Stimulated activated naive CD8-positive, alpha-beta T cell treated with anti-CD3 and anti-CD28 coated beads, Interleukin-15, Interleukin-2, amounts not matched to agents 100 ng/mL and 50 ng/mL, for 24 hours (primary cell): ENCODE data around the gene MEOX1.
"Not testable (repeated sequence)": the region's sequence is repeated elsewhere in the genome, so short reads cannot be mapped to it uniquely, and the experiment has no call there.

Experiments
- H3K27ac Mint-ChIP-seq: one replicate; pipeline ENCODE4 v1.8.0; 2021; ENCODE audit warnings: mild to moderate bottlenecking, mixed read lengths
- H3K27me3 Mint-ChIP-seq: one replicate; pipeline ENCODE4 v1.8.0; 2021; ENCODE audit warnings: mixed read lengths
- H3K36me3 Mint-ChIP-seq: one replicate; pipeline ENCODE4 v1.8.0; 2021; ENCODE audit warnings: low read depth, mixed read lengths
- H3K4me1 Mint-ChIP-seq: one replicate; pipeline ENCODE4 v1.8.0; 2021; ENCODE audit warnings: low read depth, mixed read lengths
- H3K4me3 Mint-ChIP-seq: one replicate; pipeline ENCODE4 v1.8.0; 2021; ENCODE audit warnings: mild to moderate bottlenecking, mixed read lengths
- H3K9me3 Mint-ChIP-seq: one replicate; pipeline ENCODE4 v1.8.0; 2021; ENCODE audit warnings: mixed read lengths

Gene MEOX1

GRCh38 chr17:43604549-43604948, 57.2 kb downstream of the MEOX1 start:
- Mint-ChIP-seq H3K4me3 (no peak overlapping the region), H3K27ac (no peak overlapping the region), H3K27me3 (peaks cover 3% of the 10 kb centered on the region), H3K36me3 (no peaks in the 10 kb centered on the region), H3K9me3 (no peaks in the 10 kb centered on the region), H3K4me1 (peaks cover 10% of the 10 kb centered on the region)

GRCh38 chr17:43603321-43603720, 58.4 kb downstream of the MEOX1 start:
- peaks cover 3% of the 10 kb centered on the region for H3K27me3 Mint-ChIP-seq
- no peaks in the 10 kb centered on the region for H3K36me3 Mint-ChIP-seq
- no peak overlapping the region for H3K4me3 Mint-ChIP-seq
- H3K27ac Mint-ChIP-seq, result no peak overlapping the region
- H3K9me3 Mint-ChIP-seq, result no peaks in the 10 kb centered on the region
- peaks cover 3% of the 10 kb centered on the region for H3K4me1 Mint-ChIP-seq

- not testable (repeated sequence) for H3K27ac Mint-ChIP-seq, H3K4me1 Mint-ChIP-seq, H3K9me3 Mint-ChIP-seq, H3K4me3 Mint-ChIP-seq, H3K36me3 Mint-ChIP-seq, H3K27me3 Mint-ChIP-seq
Observed at GRCh38 chr17:43602556-43602955, 59.2 kb downstream of the MEOX1 start.

- Mint-ChIP-seq H3K9me3 (no peaks in the 10 kb centered on the region), H3K36me3 (no peaks in the 10 kb centered on the region), H3K27me3 (peaks cover 3% of the 10 kb centered on the region), H3K4me3 (no peak overlapping the region), H3K4me1 (no peaks in the 10 kb centered on the region), H3K27ac (no peak overlapping the region)
Observed at GRCh38 chr17:43601280-43602039, 60.3 kb downstream of the MEOX1 start.

GRCh38 chr17:43599835-43600234, 61.9 kb downstream of the MEOX1 start:
- no peaks in the 10 kb centered on the region for H3K4me1 Mint-ChIP-seq
- H3K27me3 Mint-ChIP-seq, result peaks cover 8% of the 10 kb centered on the region
- no peak overlapping the region for H3K4me3 Mint-ChIP-seq
- no peaks in the 10 kb centered on the region for H3K36me3 Mint-ChIP-seq
- no peaks in the 10 kb centered on the region for H3K9me3 Mint-ChIP-seq
- no peak overlapping the region for H3K27ac Mint-ChIP-seq

GRCh38 chr17:43599046-43599395, 62.7 kb downstream of the MEOX1 start:
- no peak overlapping the region for H3K4me3 Mint-ChIP-seq
- H3K27me3 Mint-ChIP-seq, result peaks cover 8% of the 10 kb centered on the region
- no peaks in the 10 kb centered on the region for H3K4me1 Mint-ChIP-seq
- no peaks in the 10 kb centered on the region for H3K9me3 Mint-ChIP-seq
- no peak overlapping the region for H3K27ac Mint-ChIP-seq
- no peaks in the 10 kb centered on the region for H3K36me3 Mint-ChIP-seq

GRCh38 chr17:43598357-43599045, 63.2 kb downstream of the MEOX1 start:
- H3K27me3 Mint-ChIP-seq, result peaks cover 8% of the 10 kb centered on the region
- H3K4me3 Mint-ChIP-seq, result no peak overlapping the region
- no peaks in the 10 kb centered on the region for H3K36me3 Mint-ChIP-seq
- no peaks in the 10 kb centered on the region for H3K4me1 Mint-ChIP-seq
- H3K9me3 Mint-ChIP-seq, result no peaks in the 10 kb centered on the region
- no peak overlapping the region for H3K27ac Mint-ChIP-seq

GRCh38 chr17:43597624-43598356, 63.9 kb downstream of the MEOX1 start:
- Mint-ChIP-seq H3K36me3 (no peaks in the 10 kb centered on the region), H3K27ac (no peak overlapping the region), H3K9me3 (no peaks in the 10 kb centered on the region), H3K4me3 (no peak overlapping the region), H3K4me1 (no peaks in the 10 kb centered on the region), H3K27me3 (peaks cover 8% of the 10 kb centered on the region)

- H3K36me3 Mint-ChIP-seq, result no peaks in the 10 kb centered on the region
- H3K27me3 Mint-ChIP-seq, result peaks cover 6% of the 10 kb centered on the region
- no peak overlapping the region for H3K27ac Mint-ChIP-seq
- no peaks in the 10 kb centered on the region for H3K9me3 Mint-ChIP-seq
- H3K4me3 Mint-ChIP-seq, result no peak overlapping the region
- H3K4me1 Mint-ChIP-seq, result no peaks in the 10 kb centered on the region
Observed at GRCh38 chr17:43595466-43595865, 66.3 kb downstream of the MEOX1 start.

GRCh38 chr17:43591779-43592562, 69.8 kb downstream of the MEOX1 start:
- Mint-ChIP-seq H3K4me1 (no peaks in the 10 kb centered on the region), H3K9me3 (no peaks in the 10 kb centered on the region), H3K27me3 (peaks cover 6% of the 10 kb centered on the region), H3K4me3 (no peak overlapping the region), H3K36me3 (no peaks in the 10 kb centered on the region), H3K27ac (no peak overlapping the region)

GRCh38 chr17:43591001-43591400, 70.7 kb downstream of the MEOX1 start:
- H3K27ac Mint-ChIP-seq, result no peak overlapping the region
- no peaks in the 10 kb centered on the region for H3K4me1 Mint-ChIP-seq
- peaks cover 4% of the 10 kb centered on the region for H3K27me3 Mint-ChIP-seq
- no peak overlapping the region for H3K4me3 Mint-ChIP-seq
- no peaks in the 10 kb centered on the region for H3K36me3 Mint-ChIP-seq
- no peaks in the 10 kb centered on the region for H3K9me3 Mint-ChIP-seq
